Esophagus squamous epithelium (tissue), 4 donors: ENCODE data around the gene MIER2.

Experiments used
- POLR2A ChIP-seq, 4 donors: fragments of 450-650 bp; IDR thresholded peaks; one replicate each; pipeline ENCODE4 v1.6.1; 2017; ENCODE audit warnings: antibody characterized with exemption in 4 of 4, mild to moderate bottlenecking in 4 of 4, moderate library complexity in 3 of 4
- TF ChIP-seq, protein P1 (sequence below), 6 experiments: fragments of 450-650 bp in 4 of 6; fragments of 200-600 bp in 2 of 6; sonication (generic) in 2 of 6; IDR thresholded peaks; one replicate each; pipeline ENCODE4 v1.5.1; 2016 to 2019; ENCODE audit warnings: antibody characterized with exemption in 6 of 6, mild to moderate bottlenecking in 4 of 6, moderate library complexity in 4 of 6

DNA sequence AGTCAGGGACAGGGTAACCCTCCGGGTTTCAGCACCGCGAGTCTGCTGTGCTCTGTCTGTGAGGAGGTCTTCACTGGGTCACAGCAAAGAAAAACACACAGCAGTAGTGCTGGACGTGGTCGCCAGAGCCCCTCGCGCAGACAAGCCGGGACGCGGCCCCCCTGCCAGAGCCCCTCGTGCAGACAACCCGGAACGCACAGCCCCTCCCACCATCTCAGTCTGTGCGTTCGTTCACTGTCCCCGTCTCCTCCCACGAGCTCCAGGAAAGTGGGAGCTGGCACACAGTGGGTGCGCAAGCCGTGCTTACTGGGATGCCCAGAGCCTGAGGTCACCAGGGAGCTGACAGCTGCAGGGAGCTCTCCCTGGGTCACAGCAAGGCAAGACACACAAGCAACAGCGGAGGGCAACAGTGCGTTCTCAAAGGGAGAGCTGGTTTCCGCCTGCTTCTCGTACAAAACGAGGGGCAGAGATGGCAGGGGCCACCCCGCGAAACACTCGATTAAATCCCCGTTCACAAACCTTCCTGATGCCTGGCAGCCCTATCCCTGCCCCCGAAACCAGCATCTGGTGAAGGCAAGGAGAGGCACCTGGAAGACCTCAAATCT is 50.2 kb downstream of the MIER2 start:
- TF ChIP-seq, protein P1, sequence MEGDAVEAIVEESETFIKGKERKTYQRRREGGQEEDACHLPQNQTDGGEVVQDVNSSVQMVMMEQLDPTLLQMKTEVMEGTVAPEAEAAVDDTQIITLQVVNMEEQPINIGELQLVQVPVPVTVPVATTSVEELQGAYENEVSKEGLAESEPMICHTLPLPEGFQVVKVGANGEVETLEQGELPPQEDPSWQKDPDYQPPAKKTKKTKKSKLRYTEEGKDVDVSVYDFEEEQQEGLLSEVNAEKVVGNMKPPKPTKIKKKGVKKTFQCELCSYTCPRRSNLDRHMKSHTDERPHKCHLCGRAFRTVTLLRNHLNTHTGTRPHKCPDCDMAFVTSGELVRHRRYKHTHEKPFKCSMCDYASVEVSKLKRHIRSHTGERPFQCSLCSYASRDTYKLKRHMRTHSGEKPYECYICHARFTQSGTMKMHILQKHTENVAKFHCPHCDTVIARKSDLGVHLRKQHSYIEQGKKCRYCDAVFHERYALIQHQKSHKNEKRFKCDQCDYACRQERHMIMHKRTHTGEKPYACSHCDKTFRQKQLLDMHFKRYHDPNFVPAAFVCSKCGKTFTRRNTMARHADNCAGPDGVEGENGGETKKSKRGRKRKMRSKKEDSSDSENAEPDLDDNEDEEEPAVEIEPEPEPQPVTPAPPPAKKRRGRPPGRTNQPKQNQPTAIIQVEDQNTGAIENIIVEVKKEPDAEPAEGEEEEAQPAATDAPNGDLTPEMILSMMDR (IDR thresholded peaks at IDR 0.05): no peak
- TF ChIP-seq POLR2A (IDR thresholded peaks at IDR 0.05): no peak
